Thyroid gland (tissue), 4 donors: ENCODE results near the gene NUP35. TPM values are rescaled to one million over a fixed set of nuclear protein-coding genes. Genes with fewer than 3 reads are reported as not detected.

Source experiments
- DNase-seq, 2 donors: peaks; one replicate each; pipeline ENCODE4 v3.0.0-alpha.2; 2019
- H3K27ac ChIP-seq, 3 donors: fragments of 200-600 bp; sonication (generic); 1 replicate in 2 of 3; 2 replicates in 1 of 3; pipeline ENCODE4 v1.5.1; 2016 to 2019; ENCODE audit warnings: mild to moderate bottlenecking in 1 of 3, moderate library complexity in 1 of 3
- H3K27me3 ChIP-seq: fragments of 200-600 bp; sonication (generic); one replicate; pipeline ENCODE4 v1.5.1; 2019
- H3K36me3 ChIP-seq, 2 donors: fragments of 200-600 bp; sonication (generic); one replicate each; pipeline ENCODE4 v1.5.1; 2016 to 2019
- H3K4me1 ChIP-seq, 2 donors: fragments of 200-600 bp; sonication (generic); one replicate each; pipeline ENCODE4 v1.5.1; 2017 to 2019
- H3K4me3 ChIP-seq, 3 donors: fragments of 200-600 bp; sonication (generic); replicated peaks in 1 of 3; 1 replicate in 2 of 3; 2 replicates in 1 of 3; pipeline ENCODE4 v1.5.1; 2016; ENCODE audit warnings: mild to moderate bottlenecking in 1 of 3
- H3K9me3 ChIP-seq: fragments of 200-600 bp; sonication (generic); one replicate; pipeline ENCODE4 v1.5.1; 2017
- POLR2A ChIP-seq, 2 donors: fragments of 450-650 bp; IDR thresholded peaks; one replicate each; pipeline ENCODE4 v1.6.1; 2017; ENCODE audit warnings: antibody characterized with exemption in 2 of 2, mild to moderate bottlenecking in 2 of 2, moderate library complexity in 1 of 2
- whole genome bisulfite sequencing, 2 donors: methylation state at CpG; one replicate each; pipeline ENCODE4 v1.1.5; 2017; 5-methylcytosine and 5-hydroxymethylcytosine counted together
- intact Hi-C: fragments of 100-400 bp; cut with DNase I; formaldehyde crosslinking; loops from one replicate; pipeline ENCODE4 v1.15.1; 2023
- total RNA-seq, 4 donors: library from RNA; depleted of rRNA; stranded (reverse); fragments of >200 nt; gene quantifications; one replicate each; pipeline ENCODE4 v1.2.3, GENCODE V29; 2016
- TF ChIP-seq, protein P1 (sequence below), 6 experiments: fragments of 200-600 bp in 3 of 6; fragments of 450-650 bp in 3 of 6; sonication (generic) in 3 of 6; IDR thresholded peaks; one replicate each; pipeline ENCODE4 v1.5.1; 2016 to 2019; ENCODE audit warnings: antibody characterized with exemption in 6 of 6, mild to moderate bottlenecking in 2 of 6, inconsistent platforms in 1 of 6, moderate library complexity in 1 of 6

Gene NUP35
- total RNA-seq, 4 donors from 2014 or later: 13.7 to 19.1 (median 17.2) TPM

DNA sequence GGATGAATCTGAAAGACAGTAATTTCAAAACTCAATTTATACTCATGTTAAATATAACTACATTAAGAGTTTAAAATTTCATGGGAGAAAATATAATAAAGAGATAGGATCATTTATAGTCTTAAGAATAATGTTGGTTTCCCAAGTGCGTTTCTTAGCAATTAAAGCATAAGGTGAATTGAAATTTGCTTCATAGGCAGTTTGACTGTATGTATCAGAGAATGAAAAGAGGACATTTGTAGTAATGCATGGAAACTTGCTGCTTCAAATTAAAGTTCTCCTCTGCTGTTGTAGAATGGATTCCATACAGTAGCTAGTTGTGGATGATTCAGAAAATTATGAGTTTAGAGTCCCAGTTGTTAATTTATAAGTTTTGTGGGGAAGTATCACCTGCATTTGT lies 68.1 kb downstream of the NUP35 start:
- DNase-seq: no peak
- H3K4me3 ChIP-seq: no peak overlapping the region
- intact Hi-C loops: no loop called here
- no peaks in the 10 kb centered on the region for H3K9me3 ChIP-seq
- no peaks in the 10 kb centered on the region for H3K36me3 ChIP-seq
- H3K27me3 ChIP-seq: no peaks in the 10 kb centered on the region
- H3K27ac ChIP-seq: no peak overlapping the region
- H3K4me1 ChIP-seq: no peaks in the 10 kb centered on the region
- WGBS, 2 donors: 93 to 97% methylated on average over 1 of the region's 1 CpG
- TF ChIP-seq, protein P1, sequence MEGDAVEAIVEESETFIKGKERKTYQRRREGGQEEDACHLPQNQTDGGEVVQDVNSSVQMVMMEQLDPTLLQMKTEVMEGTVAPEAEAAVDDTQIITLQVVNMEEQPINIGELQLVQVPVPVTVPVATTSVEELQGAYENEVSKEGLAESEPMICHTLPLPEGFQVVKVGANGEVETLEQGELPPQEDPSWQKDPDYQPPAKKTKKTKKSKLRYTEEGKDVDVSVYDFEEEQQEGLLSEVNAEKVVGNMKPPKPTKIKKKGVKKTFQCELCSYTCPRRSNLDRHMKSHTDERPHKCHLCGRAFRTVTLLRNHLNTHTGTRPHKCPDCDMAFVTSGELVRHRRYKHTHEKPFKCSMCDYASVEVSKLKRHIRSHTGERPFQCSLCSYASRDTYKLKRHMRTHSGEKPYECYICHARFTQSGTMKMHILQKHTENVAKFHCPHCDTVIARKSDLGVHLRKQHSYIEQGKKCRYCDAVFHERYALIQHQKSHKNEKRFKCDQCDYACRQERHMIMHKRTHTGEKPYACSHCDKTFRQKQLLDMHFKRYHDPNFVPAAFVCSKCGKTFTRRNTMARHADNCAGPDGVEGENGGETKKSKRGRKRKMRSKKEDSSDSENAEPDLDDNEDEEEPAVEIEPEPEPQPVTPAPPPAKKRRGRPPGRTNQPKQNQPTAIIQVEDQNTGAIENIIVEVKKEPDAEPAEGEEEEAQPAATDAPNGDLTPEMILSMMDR (IDR thresholded peaks at IDR 0.05): no peak
- TF ChIP-seq POLR2A (IDR thresholded peaks at IDR 0.05): no peak

DNA sequence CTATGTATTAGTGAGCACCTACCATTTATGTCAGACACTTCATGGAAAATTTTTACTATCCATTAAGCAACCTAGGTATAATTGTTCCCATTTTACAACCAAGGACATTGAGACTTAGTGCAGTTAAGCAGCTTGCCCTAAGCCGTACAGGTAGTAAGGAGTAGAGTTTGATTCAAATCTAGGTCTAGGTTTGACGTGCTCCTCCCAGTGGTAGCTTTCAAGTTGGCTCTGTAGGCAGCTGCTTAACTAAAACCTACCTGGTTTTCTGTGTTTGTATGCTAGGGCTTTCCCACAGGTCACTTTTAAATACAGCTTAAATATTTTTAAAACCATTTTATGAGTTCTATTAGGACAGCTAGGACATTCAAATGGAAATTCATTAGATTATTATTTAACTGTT lies 69.7 kb downstream of the NUP35 start:
- no peaks in the 10 kb centered on the region for H3K27me3 ChIP-seq
- DNase-seq: no peak
- WGBS, 2 donors: 97% methylated on average over 2 of the region's 2 CpGs
- intact Hi-C loops: no loop called here
- no peaks in the 10 kb centered on the region for H3K4me1 ChIP-seq
- no peak for TF ChIP-seq POLR2A (IDR thresholded peaks at IDR 0.05)
- TF ChIP-seq, protein P1 (IDR thresholded peaks at IDR 0.05): no peak
- H3K36me3 ChIP-seq: no peaks in the 10 kb centered on the region
- no peaks in the 10 kb centered on the region for H3K9me3 ChIP-seq
- H3K27ac ChIP-seq: no peak overlapping the region
- H3K4me3 ChIP-seq: no peak overlapping the region

DNA sequence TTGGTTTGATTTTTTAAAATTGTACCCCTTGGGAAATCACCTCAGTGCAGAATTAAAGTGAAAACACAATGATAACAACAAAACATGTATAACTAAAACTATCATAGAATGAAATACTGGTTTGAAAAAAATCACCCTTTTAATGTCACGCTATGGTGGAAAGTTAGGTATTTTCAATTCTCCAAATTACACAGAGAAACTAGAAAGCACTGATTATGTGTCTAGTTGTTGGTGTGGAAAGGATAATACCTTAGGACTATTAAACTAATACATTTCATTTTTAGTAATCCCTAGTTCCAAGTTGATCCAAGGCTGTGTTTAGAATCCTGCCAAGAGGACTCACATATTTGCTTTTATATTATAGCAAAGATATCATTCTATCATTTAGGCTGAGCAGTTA lies 71.2 kb downstream of the NUP35 start:
- H3K4me3 ChIP-seq: no peak overlapping the region
- intact Hi-C loops: no loop called here
- no peaks in the 10 kb centered on the region for H3K36me3 ChIP-seq
- H3K27me3 ChIP-seq: no peaks in the 10 kb centered on the region
- WGBS, 2 donors: 95% methylated on average over 1 of the region's 1 CpG
- H3K9me3 ChIP-seq: no peaks in the 10 kb centered on the region
- DNase-seq: no peak
- H3K27ac ChIP-seq: no peak overlapping the region
- TF ChIP-seq, protein P1 (IDR thresholded peaks at IDR 0.05): no peak
- no peak for TF ChIP-seq POLR2A (IDR thresholded peaks at IDR 0.05)
- no peaks in the 10 kb centered on the region for H3K4me1 ChIP-seq

DNA sequence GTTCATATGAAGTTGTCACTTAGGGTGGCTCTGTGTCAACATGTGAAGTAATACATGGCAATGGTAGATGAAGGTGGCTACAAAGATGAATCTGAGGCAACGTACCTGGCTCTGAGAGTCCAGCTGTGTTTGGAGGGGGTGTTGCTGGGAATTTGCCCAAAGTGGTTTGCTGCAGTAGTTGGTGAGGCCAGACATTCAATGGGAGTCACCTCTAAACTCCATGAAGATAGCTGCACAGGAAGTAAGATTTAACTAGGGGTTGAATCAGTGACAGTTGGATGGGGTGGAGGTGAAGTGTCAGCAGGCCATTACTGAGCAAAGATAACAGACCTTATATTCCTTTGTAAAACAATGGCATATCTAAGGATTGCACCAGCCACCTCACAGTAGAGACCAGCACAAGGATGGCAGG lies 71.8 kb downstream of the NUP35 start:
- no peak for TF ChIP-seq POLR2A (IDR thresholded peaks at IDR 0.05)
- TF ChIP-seq, protein P1 (IDR thresholded peaks at IDR 0.05): no peak
- H3K27me3 ChIP-seq: no peaks in the 10 kb centered on the region
- no peaks in the 10 kb centered on the region for H3K4me1 ChIP-seq
- intact Hi-C loops: no loop called here
- no peak overlapping the region for H3K4me3 ChIP-seq
- DNase-seq: no peak
- WGBS, 2 donors: 94 to 100% methylated on average over 1 of the region's 1 CpG
- no peaks in the 10 kb centered on the region for H3K36me3 ChIP-seq
- no peak overlapping the region for H3K27ac ChIP-seq
- H3K9me3 ChIP-seq: no peaks in the 10 kb centered on the region

DNA sequence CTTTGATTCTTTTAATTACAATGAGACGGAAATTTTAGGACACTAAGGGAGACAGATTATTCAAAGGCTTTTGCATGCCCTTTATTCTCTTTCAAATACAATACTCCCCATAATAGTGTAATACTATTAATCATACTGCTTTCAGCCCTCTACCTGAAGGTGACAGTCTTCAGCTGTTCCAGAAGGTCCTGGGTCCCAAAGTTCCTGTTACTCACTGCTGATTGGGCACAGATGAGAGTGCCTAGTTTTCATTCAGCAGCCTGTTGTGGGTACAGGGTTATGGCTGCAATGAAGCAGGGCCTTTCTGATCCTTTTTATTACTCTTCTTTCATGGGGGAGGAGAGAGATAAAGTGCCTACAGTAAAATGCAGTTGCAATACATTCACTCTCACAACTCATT lies 80.2 kb downstream of the NUP35 start:
- Histone ChIP-seq H3K4me3 (no peak overlapping the region), H3K4me1 (no peaks in the 10 kb centered on the region), H3K36me3 (no peaks in the 10 kb centered on the region), H3K27ac (no peak overlapping the region), H3K9me3 (no peaks in the 10 kb centered on the region), H3K27me3 (no peaks in the 10 kb centered on the region)
- no peak for DNase-seq
- TF ChIP-seq, protein P1 (IDR thresholded peaks at IDR 0.05): no peak
- no peak for TF ChIP-seq POLR2A (IDR thresholded peaks at IDR 0.05)
- intact Hi-C loops: no loop called here
- WGBS, 2 donors: 88 to 96% methylated on average over 1 of the region's 1 CpG
